Measurements from ENCODE around the gene RAB28.

RAB28 gene

GRCh38 chr4:13365195-13365594 is 118.9 kb downstream of the RAB28 start:
- H3K27me3 ChIP-seq (ENCODE audit: control insufficient read depth in 5 of 5, insufficient read depth in 4 of 5, low read length in 5 of 5): no peaks in the 10 kb centered on the region
- no peaks in the 10 kb centered on the region for H3K9me3 ChIP-seq (ENCODE audit: control insufficient read depth in 5 of 5, low read length in 5 of 5)
- H3K27ac ChIP-seq (ENCODE audit: low read depth, low read length): no peak overlapping the region
- H3K36me3 ChIP-seq (ENCODE audit: control insufficient read depth in 5 of 5, insufficient read depth in 5 of 5, low read length in 5 of 5): peaks cover 0 to 6% (median 3%) of the 10 kb centered on the region in 5 donors
- no peak overlapping the region for H3K9ac ChIP-seq (ENCODE audit: low read length in 5 of 5)
- no peaks in the 10 kb centered on the region for H3K4me1 ChIP-seq (ENCODE audit: control insufficient read depth in 5 of 5, insufficient read depth in 5 of 5, low read length in 5 of 5)
- H3K4me3 ChIP-seq (ENCODE audit: low read depth in 1 of 5, low read length in 5 of 5): no peak overlapping the region

GRCh38 chr4:13364653-13365052 is 119.5 kb downstream of the RAB28 start:
- peaks cover 0 to 6% (median 3%) of the 10 kb centered on the region in 5 donors for H3K36me3 ChIP-seq (ENCODE audit: control insufficient read depth in 5 of 5, insufficient read depth in 5 of 5, low read length in 5 of 5)
- no peaks in the 10 kb centered on the region for H3K27me3 ChIP-seq (ENCODE audit: control insufficient read depth in 5 of 5, insufficient read depth in 4 of 5, low read length in 5 of 5)
- H3K9me3 ChIP-seq (ENCODE audit: control insufficient read depth in 5 of 5, low read length in 5 of 5): no peaks in the 10 kb centered on the region
- no peaks in the 10 kb centered on the region for H3K4me1 ChIP-seq (ENCODE audit: control insufficient read depth in 5 of 5, insufficient read depth in 5 of 5, low read length in 5 of 5)
- H3K4me3 ChIP-seq (ENCODE audit: low read depth in 1 of 5, low read length in 5 of 5): no peak overlapping the region
- H3K27ac ChIP-seq (ENCODE audit: low read depth, low read length): no peak overlapping the region
- H3K9ac ChIP-seq (ENCODE audit: low read length in 5 of 5): no peak overlapping the region

GRCh38 chr4:13364172-13364571 is 120.0 kb downstream of the RAB28 start:
- no peak overlapping the region for H3K9ac ChIP-seq (ENCODE audit: low read length in 5 of 5)
- no peaks in the 10 kb centered on the region for H3K9me3 ChIP-seq (ENCODE audit: control insufficient read depth in 5 of 5, low read length in 5 of 5)
- H3K4me1 ChIP-seq (ENCODE audit: control insufficient read depth in 5 of 5, insufficient read depth in 5 of 5, low read length in 5 of 5): no peaks in the 10 kb centered on the region
- peaks cover 0 to 6% (median 3%) of the 10 kb centered on the region in 5 donors for H3K36me3 ChIP-seq (ENCODE audit: control insufficient read depth in 5 of 5, insufficient read depth in 5 of 5, low read length in 5 of 5)
- no peak overlapping the region for H3K27ac ChIP-seq (ENCODE audit: low read depth, low read length)
- no peak overlapping the region for H3K4me3 ChIP-seq (ENCODE audit: low read depth in 1 of 5, low read length in 5 of 5)
- H3K27me3 ChIP-seq (ENCODE audit: control insufficient read depth in 5 of 5, insufficient read depth in 4 of 5, low read length in 5 of 5): no peaks in the 10 kb centered on the region

- H3K36me3 ChIP-seq (ENCODE audit: control insufficient read depth in 5 of 5, insufficient read depth in 5 of 5, low read length in 5 of 5): peaks cover 0 to 3% (median 0%) of the 10 kb centered on the region in 5 donors
- H3K9me3 ChIP-seq (ENCODE audit: control insufficient read depth in 5 of 5, low read length in 5 of 5): no peaks in the 10 kb centered on the region
- H3K27ac ChIP-seq (ENCODE audit: low read depth, low read length): no peak overlapping the region
- no peaks in the 10 kb centered on the region for H3K27me3 ChIP-seq (ENCODE audit: control insufficient read depth in 5 of 5, insufficient read depth in 4 of 5, low read length in 5 of 5)
- no peak overlapping the region for H3K4me3 ChIP-seq (ENCODE audit: low read depth in 1 of 5, low read length in 5 of 5)
- H3K9ac ChIP-seq (ENCODE audit: low read length in 5 of 5): no peak overlapping the region
- H3K4me1 ChIP-seq (ENCODE audit: control insufficient read depth in 5 of 5, insufficient read depth in 5 of 5, low read length in 5 of 5): no peaks in the 10 kb centered on the region
Observed at GRCh38 chr4:13359809-13360208, 124.3 kb downstream of the RAB28 start.

GRCh38 chr4:13355111-13355880 is 128.8 kb downstream of the RAB28 start:
- Histone ChIP-seq H3K27ac (ENCODE audit: low read depth, low read length) (no peak overlapping the region), H3K9ac (ENCODE audit: low read length in 5 of 5) (no peak overlapping the region), H3K4me3 (ENCODE audit: low read depth in 1 of 5, low read length in 5 of 5) (no peak overlapping the region), H3K36me3 (ENCODE audit: control insufficient read depth in 5 of 5, insufficient read depth in 5 of 5, low read length in 5 of 5) (peaks cover 0 to 3% (median 0%) of the 10 kb centered on the region in 5 donors), H3K4me1 (ENCODE audit: control insufficient read depth in 5 of 5, insufficient read depth in 5 of 5, low read length in 5 of 5) (no peaks in the 10 kb centered on the region), H3K9me3 (ENCODE audit: control insufficient read depth in 5 of 5, low read length in 5 of 5) (peaks cover 0 to 8% (median 0%) of the 10 kb centered on the region in 5 donors), H3K27me3 (ENCODE audit: control insufficient read depth in 5 of 5, insufficient read depth in 4 of 5, low read length in 5 of 5) (no peaks in the 10 kb centered on the region)

- Histone ChIP-seq H3K4me3 (ENCODE audit: low read depth in 1 of 5, low read length in 5 of 5) (no peak overlapping the region), H3K27ac (ENCODE audit: low read depth, low read length) (no peak overlapping the region), H3K27me3 (ENCODE audit: control insufficient read depth in 5 of 5, insufficient read depth in 4 of 5, low read length in 5 of 5) (no peaks in the 10 kb centered on the region), H3K9me3 (ENCODE audit: control insufficient read depth in 5 of 5, low read length in 5 of 5) (peaks cover 0 to 8% (median 0%) of the 10 kb centered on the region in 5 donors), H3K4me1 (ENCODE audit: control insufficient read depth in 5 of 5, insufficient read depth in 5 of 5, low read length in 5 of 5) (no peaks in the 10 kb centered on the region), H3K36me3 (ENCODE audit: control insufficient read depth in 5 of 5, insufficient read depth in 5 of 5, low read length in 5 of 5) (peaks cover 0 to 3% (median 0%) of the 10 kb centered on the region in 5 donors), H3K9ac (ENCODE audit: low read length in 5 of 5) (no peak overlapping the region)
Observed at GRCh38 chr4:13349096-13349495, 135.0 kb downstream of the RAB28 start.

GRCh38 chr4:13348216-13348615 is 135.9 kb downstream of the RAB28 start:
- Histone ChIP-seq H3K4me1 (ENCODE audit: control insufficient read depth in 5 of 5, insufficient read depth in 5 of 5, low read length in 5 of 5) (no peaks in the 10 kb centered on the region), H3K9me3 (ENCODE audit: control insufficient read depth in 5 of 5, low read length in 5 of 5) (peaks cover 0 to 8% (median 0%) of the 10 kb centered on the region in 5 donors), H3K36me3 (ENCODE audit: control insufficient read depth in 5 of 5, insufficient read depth in 5 of 5, low read length in 5 of 5) (peaks cover 0 to 2% (median 0%) of the 10 kb centered on the region in 5 donors), H3K9ac (ENCODE audit: low read length in 5 of 5) (no peak overlapping the region), H3K27me3 (ENCODE audit: control insufficient read depth in 5 of 5, insufficient read depth in 4 of 5, low read length in 5 of 5) (no peaks in the 10 kb centered on the region), H3K27ac (ENCODE audit: low read depth, low read length) (no peak overlapping the region), H3K4me3 (ENCODE audit: low read depth in 1 of 5, low read length in 5 of 5) (no peak overlapping the region)

- Histone ChIP-seq H3K27ac (ENCODE audit: low read depth, low read length) (no peak overlapping the region), H3K36me3 (ENCODE audit: control insufficient read depth in 5 of 5, insufficient read depth in 5 of 5, low read length in 5 of 5) (no peaks in the 10 kb centered on the region), H3K9me3 (ENCODE audit: control insufficient read depth in 5 of 5, low read length in 5 of 5) (peaks cover 0 to 8% (median 0%) of the 10 kb centered on the region in 5 donors), H3K9ac (ENCODE audit: low read length in 5 of 5) (no peak overlapping the region), H3K4me1 (ENCODE audit: control insufficient read depth in 5 of 5, insufficient read depth in 5 of 5, low read length in 5 of 5) (no peaks in the 10 kb centered on the region), H3K4me3 (ENCODE audit: low read depth in 1 of 5, low read length in 5 of 5) (no peak overlapping the region), H3K27me3 (ENCODE audit: control insufficient read depth in 5 of 5, insufficient read depth in 4 of 5, low read length in 5 of 5) (no peaks in the 10 kb centered on the region)
Observed at GRCh38 chr4:13347517-13348125, 136.5 kb downstream of the RAB28 start.

GRCh38 chr4:13344216-13344615 is 139.9 kb downstream of the RAB28 start:
- Histone ChIP-seq H3K9me3 (ENCODE audit: control insufficient read depth in 5 of 5, low read length in 5 of 5) (no peaks in the 10 kb centered on the region), H3K36me3 (ENCODE audit: control insufficient read depth in 5 of 5, insufficient read depth in 5 of 5, low read length in 5 of 5) (no peaks in the 10 kb centered on the region), H3K4me3 (ENCODE audit: low read depth in 1 of 5, low read length in 5 of 5) (no peak overlapping the region), H3K27me3 (ENCODE audit: control insufficient read depth in 5 of 5, insufficient read depth in 4 of 5, low read length in 5 of 5) (no peaks in the 10 kb centered on the region), H3K4me1 (ENCODE audit: control insufficient read depth in 5 of 5, insufficient read depth in 5 of 5, low read length in 5 of 5) (no peaks in the 10 kb centered on the region), H3K27ac (ENCODE audit: low read depth, low read length) (no peak overlapping the region), H3K9ac (ENCODE audit: low read length in 5 of 5) (no peak overlapping the region)

- Histone ChIP-seq H3K4me1 (ENCODE audit: control insufficient read depth in 5 of 5, insufficient read depth in 5 of 5, low read length in 5 of 5) (no peaks in the 10 kb centered on the region), H3K9ac (ENCODE audit: low read length in 5 of 5) (no peak overlapping the region)
Observed at GRCh38 chr4:13340672-13341071, 143.5 kb downstream of the RAB28 start.

More at GRCh38 chr4:13340672-13341071, 143.5 kb downstream of the RAB28 start:
- Histone ChIP-seq H3K27ac (ENCODE audit: low read depth, low read length) (no peak overlapping the region), H3K36me3 (ENCODE audit: control insufficient read depth in 5 of 5, insufficient read depth in 5 of 5, low read length in 5 of 5) (peaks cover 0 to 5% (median 0%) of the 10 kb centered on the region in 5 donors), H3K4me3 (ENCODE audit: low read depth in 1 of 5, low read length in 5 of 5) (no peak overlapping the region), H3K27me3 (ENCODE audit: control insufficient read depth in 5 of 5, insufficient read depth in 4 of 5, low read length in 5 of 5) (no peaks in the 10 kb centered on the region), H3K9me3 (ENCODE audit: control insufficient read depth in 5 of 5, low read length in 5 of 5) (no peaks in the 10 kb centered on the region)

Measured in subcutaneous abdominal adipose tissue (tissue), 5 donors.